GM18511 (cell line): ENCODE results near the gene ATP2B1.

ENCODE experiments used
- ATAC-seq: cut with Tn5 transposase; IDR thresholded peaks from one replicate; pipeline ENCODE4 v1.9.1; 2021; ENCODE audit warnings: mild to moderate bottlenecking, moderate library complexity; ENCODE audit not compliant: unreplicated experiment

Gene ATP2B1

GRCh38 chr12:89662623-89663022 lies 46.0 kb downstream of the ATP2B1 start:
- no peak for ATAC-seq

- ATAC-seq: peak; percentile 38
Measured at GRCh38 chr12:89661706-89662330, 46.8 kb downstream of the ATP2B1 start.

DNA sequence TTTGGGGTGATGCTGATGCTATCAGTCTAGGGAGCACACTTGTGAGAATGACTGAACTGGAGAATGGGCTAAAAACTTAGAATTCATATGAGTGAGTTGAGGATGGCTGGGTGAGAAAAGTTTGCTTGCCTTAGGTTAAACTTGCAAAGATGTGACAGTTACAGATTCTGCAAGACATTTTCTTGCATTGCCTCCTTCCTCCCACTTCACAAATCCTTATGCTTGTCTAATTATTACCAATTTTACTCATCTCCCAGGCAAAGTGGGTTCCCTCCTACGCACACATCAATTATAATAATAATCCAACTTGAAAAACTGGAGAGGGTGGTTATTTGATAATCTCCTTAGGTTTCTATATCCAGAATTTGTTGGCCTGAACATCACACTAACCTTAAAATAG lies 50.9 kb downstream of the ATP2B1 start:
- no peak for ATAC-seq

DNA sequence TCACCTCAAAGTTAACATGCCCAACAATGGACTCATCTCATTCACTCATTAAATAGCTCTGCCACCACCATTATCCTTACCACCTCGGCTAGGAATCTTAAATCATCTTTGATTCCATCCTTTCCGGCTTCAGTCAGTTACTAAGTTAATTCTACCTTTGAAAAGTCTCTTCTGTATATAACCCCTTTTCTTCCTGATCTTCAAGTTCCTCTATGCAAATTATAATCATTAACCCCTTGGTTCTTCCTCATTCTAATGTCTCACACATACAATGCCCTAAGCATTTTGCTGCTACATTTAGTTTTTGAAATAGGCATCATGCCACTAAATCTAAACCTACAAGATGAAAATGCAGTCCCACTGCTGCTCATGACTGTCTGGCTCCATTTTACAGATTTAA lies 51.6 kb downstream of the ATP2B1 start:
- no peak for ATAC-seq

DNA sequence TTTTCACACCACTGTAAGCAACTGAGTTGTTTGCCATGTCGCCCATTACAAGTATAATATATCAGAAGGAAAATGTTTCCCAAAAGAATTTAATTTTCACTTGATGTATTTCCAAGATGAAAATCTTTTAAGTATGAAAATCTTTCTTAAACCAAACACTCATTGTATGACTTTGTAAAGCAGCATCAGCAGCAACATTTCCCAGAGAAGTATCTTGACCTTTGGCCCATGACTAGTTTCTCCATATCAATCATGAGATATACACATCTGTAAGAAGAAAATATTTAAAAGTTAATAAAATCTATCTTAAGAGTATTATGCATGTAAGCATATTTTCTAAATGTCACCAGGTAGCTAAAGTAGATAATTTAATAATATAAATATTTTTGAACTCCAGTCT lies 52.8 kb downstream of the ATP2B1 start:
- ATAC-seq: no peak

DNA sequence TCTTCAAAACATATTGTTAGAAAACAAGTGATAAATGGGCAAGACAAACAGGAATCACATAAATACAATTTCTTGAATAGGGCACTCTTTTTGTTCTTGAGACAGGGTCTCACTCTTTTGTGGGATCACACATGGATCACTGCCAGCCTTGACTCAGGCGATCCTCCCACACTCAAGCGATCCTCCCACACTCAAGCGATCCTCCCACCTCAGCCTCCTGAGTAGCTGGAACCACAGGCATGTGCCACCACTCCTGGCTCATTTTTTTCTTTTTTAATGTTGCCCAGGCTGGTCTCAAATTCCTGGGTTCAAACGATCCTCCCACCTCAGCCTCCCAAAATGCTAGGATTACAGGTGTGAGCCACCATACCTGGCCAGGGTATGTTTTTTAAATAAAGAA lies 57.4 kb downstream of the ATP2B1 start:
- no peak for ATAC-seq

GRCh38 chr12:89650239-89650638 lies 58.4 kb downstream of the ATP2B1 start:
- ATAC-seq: no peak

- ATAC-seq: no peak
Measured at GRCh38 chr12:89649820-89650219, 58.8 kb downstream of the ATP2B1 start.

DNA sequence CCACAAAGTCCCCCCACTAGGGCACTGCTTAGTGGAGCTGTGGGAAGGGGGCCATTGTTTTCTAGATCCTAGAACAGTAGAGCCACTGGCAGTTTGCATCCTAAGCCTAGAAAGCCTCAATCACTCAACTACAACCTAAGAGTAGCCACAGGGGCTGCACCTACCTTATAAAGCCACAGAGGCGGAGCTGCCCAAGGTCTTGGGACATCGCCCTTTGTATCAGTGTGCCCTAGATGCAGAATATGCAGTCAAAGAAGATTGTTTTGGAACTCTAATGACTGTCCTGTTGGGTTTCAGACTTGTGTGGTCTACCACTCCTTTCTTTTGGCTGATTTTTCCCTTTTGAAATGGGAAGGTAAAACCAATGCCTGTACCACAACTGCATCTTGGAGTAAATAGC lies 59.5 kb downstream of the ATP2B1 start:
- no peak for ATAC-seq

GRCh38 chr12:89648211-89648930 lies 60.3 kb downstream of the ATP2B1 start:
- ATAC-seq: no peak

DNA sequence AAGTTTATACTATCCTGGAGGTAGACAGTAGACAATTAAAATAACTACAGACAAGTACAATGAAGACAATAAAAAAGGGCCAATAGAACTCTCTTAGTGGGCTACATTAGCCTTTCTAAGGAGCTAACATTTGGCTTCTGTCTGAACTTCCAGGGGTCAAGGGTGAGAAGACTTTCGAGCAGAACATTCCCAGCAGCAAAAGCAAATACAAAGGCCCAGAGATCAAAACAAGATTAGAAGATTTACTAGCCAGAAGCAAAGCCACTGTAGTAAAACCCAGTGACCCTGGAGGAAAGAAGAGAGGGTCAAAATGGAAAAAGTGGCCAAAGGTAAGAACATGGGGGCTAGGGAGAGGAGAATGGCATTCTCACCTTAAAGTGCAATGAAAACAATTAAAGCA lies 63.2 kb downstream of the ATP2B1 start:
- no peak for ATAC-seq

DNA sequence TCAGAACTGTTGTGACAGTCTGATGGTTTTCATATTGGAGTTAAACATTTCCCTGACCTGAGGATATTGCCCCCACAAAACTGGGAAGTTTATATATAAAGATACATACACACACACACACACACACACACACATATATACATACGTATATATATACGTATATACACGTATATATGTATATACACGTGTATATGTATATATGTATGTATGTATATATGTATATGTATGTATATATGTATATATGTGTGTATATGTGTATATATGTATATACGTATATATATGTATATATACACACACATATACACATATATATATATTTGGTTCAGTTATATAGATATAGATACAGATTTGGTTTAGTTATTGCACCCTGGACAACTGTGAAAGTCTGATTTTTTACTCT lies 65.7 kb downstream of the ATP2B1 start:
- ATAC-seq: no peak

DNA sequence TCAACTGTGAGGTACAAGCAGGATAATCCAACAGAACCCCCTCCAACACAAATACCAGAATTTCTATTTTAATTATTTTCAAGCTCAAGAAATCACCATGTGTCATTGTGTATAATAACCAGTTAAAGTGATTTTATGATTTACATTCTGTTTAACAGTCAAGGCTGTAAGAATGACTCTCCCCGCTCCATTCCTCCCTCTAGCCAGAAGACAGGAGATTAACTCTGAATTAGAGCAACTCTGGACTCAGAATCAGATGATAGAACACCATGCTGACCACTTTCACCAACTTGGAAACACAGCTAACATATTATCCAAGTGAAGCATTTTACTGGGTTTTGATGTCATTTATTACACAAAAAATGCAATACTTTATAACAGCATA lies 71.9 kb downstream of the ATP2B1 start:
- no peak for ATAC-seq

DNA sequence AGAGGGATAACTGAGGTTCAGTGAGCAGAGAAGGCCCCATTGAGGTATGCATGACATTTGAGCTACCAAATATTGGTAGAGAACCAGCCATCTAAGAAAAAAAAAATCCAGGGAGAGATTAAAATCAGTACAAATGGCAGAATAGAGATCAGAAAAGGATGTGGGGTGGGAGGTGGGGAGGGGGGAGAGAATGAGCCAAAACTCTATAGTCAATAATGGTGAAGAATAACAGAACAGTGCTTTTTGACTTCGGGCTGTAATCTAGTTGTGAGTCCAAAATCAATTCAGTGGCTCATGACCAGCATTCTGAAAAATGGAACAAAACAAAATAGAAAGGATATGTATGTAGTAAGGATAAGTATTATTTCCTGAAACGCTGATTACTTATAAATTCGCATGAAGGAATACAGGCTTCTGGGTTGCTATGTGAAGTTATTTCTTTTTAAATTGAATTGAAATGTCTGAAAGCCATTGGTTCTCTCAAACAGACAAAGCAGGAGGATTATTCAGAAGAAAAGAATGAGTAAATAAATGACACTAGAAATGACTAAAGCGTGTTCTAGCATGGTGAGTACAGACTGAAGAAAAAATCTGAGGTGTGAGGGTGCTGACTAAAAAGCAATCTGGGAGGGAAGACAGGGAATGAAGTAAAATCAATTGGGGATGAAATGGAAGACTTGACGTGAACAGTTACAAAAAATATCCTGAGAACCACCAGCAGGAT lies 72.4 kb downstream of the ATP2B1 start:
- no peak for ATAC-seq

DNA sequence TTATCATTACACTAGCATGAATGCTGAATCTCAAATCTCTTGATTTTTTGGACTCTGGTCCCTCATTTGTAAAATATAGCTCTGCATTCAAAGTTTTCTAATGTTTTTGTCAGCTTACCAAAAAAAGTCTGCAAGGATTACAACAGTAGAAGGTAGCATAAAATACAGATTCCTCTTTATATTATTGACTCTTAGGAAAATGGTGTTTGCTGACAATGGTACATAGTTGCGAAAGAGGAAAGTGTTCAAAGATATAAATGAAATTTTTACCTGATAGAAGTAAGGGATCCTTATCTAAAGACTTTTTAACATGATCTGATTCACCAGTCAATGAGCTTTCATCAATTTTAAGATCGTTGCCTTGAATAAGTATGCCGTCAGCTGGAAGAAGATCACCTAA lies 74.1 kb downstream of the ATP2B1 start:
- no peak for ATAC-seq

GRCh38 chr12:89632778-89633177 lies 75.9 kb downstream of the ATP2B1 start:
- no peak for ATAC-seq

DNA sequence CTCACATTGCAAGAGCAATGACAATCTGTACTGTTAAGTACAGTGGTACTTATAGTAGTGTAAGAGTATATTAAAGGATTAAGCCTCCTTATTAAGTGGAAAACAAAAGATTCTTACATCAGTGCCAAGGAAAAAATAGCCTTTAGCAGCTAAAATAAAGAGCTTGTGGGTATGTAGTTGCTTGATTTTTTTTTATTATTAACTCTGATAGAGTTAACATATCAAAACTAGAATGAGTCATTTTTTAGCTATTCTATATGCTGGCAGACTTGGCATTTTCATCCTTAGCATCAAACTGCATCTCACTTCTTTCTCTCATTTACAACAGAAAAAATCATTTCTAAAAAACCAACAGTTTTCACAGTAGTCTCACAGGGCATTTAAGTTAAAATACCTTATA lies 86.5 kb downstream of the ATP2B1 start:
- ATAC-seq: no peak

DNA sequence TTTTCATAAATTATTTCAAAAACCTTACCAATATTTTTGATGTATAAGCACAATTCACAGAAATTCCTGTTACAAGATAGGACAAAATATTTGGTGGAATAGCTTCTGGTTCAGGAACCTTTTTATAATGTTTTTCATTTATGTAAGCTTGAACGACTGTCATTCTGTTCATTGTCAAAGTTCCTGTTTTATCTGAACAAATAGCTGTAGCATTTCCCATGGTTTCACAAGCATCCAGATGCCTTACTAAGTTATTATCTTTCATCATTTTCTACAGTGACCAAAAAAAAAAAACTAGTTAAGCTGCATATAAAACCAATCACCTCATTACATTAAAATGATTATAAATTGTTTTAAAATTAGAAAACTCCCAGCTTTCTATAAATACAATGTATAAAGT lies 87.1 kb downstream of the ATP2B1 start:
- no peak for ATAC-seq

- no peak for ATAC-seq
Measured at GRCh38 chr12:89619764-89620163, 88.9 kb downstream of the ATP2B1 start.

GRCh38 chr12:89618113-89618862 lies 90.3 kb downstream of the ATP2B1 start:
- ATAC-seq: no peak

GRCh38 chr12:89610366-89610765 lies 98.3 kb downstream of the ATP2B1 start:
- ATAC-seq: no peak

DNA sequence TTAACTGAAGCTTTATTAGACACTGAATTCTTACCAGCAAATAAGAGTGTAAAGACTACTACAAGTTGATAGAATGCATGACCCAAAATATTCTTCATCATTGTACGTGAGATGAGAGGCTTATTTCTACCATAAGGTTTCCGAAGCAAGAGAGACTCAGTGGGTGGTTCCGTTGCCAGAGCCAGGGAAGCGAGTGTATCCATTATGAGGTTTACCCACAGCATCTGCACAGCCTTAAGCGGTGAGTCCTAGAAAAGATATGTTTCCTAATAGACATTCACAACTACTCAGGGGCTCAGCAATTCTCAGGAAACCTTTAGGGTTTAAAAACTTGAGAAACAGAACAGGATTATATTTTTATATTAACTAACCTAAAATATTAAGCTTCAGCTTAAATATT lies 105.0 kb downstream of the ATP2B1 start:
- no peak for ATAC-seq
